ENCODE results near the gene RAB3GAP1. TPM values are rescaled to one million over a fixed set of nuclear protein-coding genes. Genes with fewer than 3 reads are reported as not detected.

RAB3GAP1 gene
- total RNA-seq, 1 experiment from 2014 or later, result 36.8 TPM

- intact Hi-C loops (cut with micrococcal nuclease; ENCODE audit: unreplicated experiment), result no loop called here
- no peak for DNase-seq
- H2AFZ ChIP-seq, result no peak overlapping the region
- peaks cover 7% of the 10 kb centered on the region; the same call in 1 of the 2 replicates for H3K79me2 ChIP-seq (ENCODE audit: low read depth)
- no peak for TF ChIP-seq CTCF (conservative IDR thresholded peaks at IDR 0.05)
- no peak for TF ChIP-seq EZH2 (IDR thresholded peaks at IDR 0.05; ENCODE audit: low read depth)
- H3K27ac ChIP-seq, result no peak overlapping the region
- no TSS peak for BruUV-seq (replicated peaks)
- H3K4me2 ChIP-seq, result no peak overlapping the region
- CTCF ChIA-PET, result no interaction called here
- H3F3A ChIP-seq (ENCODE audit: insufficient read depth, low read depth), result no peaks in the 10 kb centered on the region
- no peak overlapping the region for H3K4me3 ChIP-seq
- no peaks in the 10 kb centered on the region for H3K9me2 ChIP-seq (ENCODE audit: insufficient read depth)
- H3K9me3 ChIP-seq (ENCODE audit: insufficient read depth, low read depth), result no peaks in the 10 kb centered on the region
- POLR2A ChIA-PET (ENCODE audit: unreplicated experiment), result no interaction called here
- no peaks in the 10 kb centered on the region for H3K27me3 ChIP-seq (ENCODE audit: insufficient read depth, low read depth)
- H4K20me1 ChIP-seq (ENCODE audit: insufficient read depth), result peaks cover 9% of the 10 kb centered on the region
- H3K36me3 ChIP-seq (ENCODE audit: low read depth), result peaks cover 14% of the 10 kb centered on the region
- H3K4me1 ChIP-seq (replicated peaks; ENCODE audit: insufficient read depth), result no peaks in the 10 kb centered on the region
These were observed 41.1 kb downstream of the RAB3GAP1 start for GRCh38 chr2:135093193-135093592.

GRCh38 chr2:135093670-135094330 is 41.7 kb downstream of the RAB3GAP1 start:
- Histone ChIP-seq H3K36me3 (ENCODE audit: low read depth) (peaks cover 14% of the 10 kb centered on the region), H3K4me2 (no peak overlapping the region), H3K79me2 (ENCODE audit: low read depth) (0 out of 2 replicates have a peak, but pooled peaks cover 6% of the 10 kb centered on the region), H3K27me3 (ENCODE audit: insufficient read depth, low read depth) (no peaks in the 10 kb centered on the region), H3K4me1 (replicated peaks; ENCODE audit: insufficient read depth) (no peaks in the 10 kb centered on the region), H2AFZ (no peak overlapping the region), H3F3A (ENCODE audit: insufficient read depth, low read depth) (no peaks in the 10 kb centered on the region), H3K9me3 (ENCODE audit: insufficient read depth, low read depth) (no peaks in the 10 kb centered on the region), H3K27ac (no peak overlapping the region), H3K9me2 (ENCODE audit: insufficient read depth) (no peaks in the 10 kb centered on the region), H3K4me3 (no peak overlapping the region), H4K20me1 (ENCODE audit: insufficient read depth) (peaks cover 9% of the 10 kb centered on the region)
- no peak for DNase-seq
- no peak for TF ChIP-seq CTCF (conservative IDR thresholded peaks at IDR 0.05)
- TF ChIP-seq EZH2 (IDR thresholded peaks at IDR 0.05; ENCODE audit: low read depth), result no peak
- POLR2A ChIA-PET (ENCODE audit: unreplicated experiment), result no interaction called here
- intact Hi-C loops (cut with micrococcal nuclease; ENCODE audit: unreplicated experiment), result no loop called here
- BruUV-seq (replicated peaks), result no TSS peak
- CTCF ChIA-PET, result no interaction called here

- Histone ChIP-seq H3K27me3 (ENCODE audit: insufficient read depth, low read depth) (no peaks in the 10 kb centered on the region), H3K9me2 (ENCODE audit: insufficient read depth) (no peaks in the 10 kb centered on the region), H4K20me1 (ENCODE audit: insufficient read depth) (peaks cover 6% of the 10 kb centered on the region), H3K4me1 (replicated peaks; ENCODE audit: insufficient read depth) (no peaks in the 10 kb centered on the region), H3K4me3 (no peak overlapping the region), H3K27ac (no peak overlapping the region), H3K4me2 (no peak overlapping the region), H3K9me3 (ENCODE audit: insufficient read depth, low read depth) (no peaks in the 10 kb centered on the region), H3F3A (ENCODE audit: insufficient read depth, low read depth) (no peaks in the 10 kb centered on the region), H3K36me3 (ENCODE audit: low read depth) (peaks cover 14% of the 10 kb centered on the region), H2AFZ (no peak overlapping the region), H3K79me2 (ENCODE audit: low read depth) (0 out of 2 replicates have a peak, but pooled peaks cover 5% of the 10 kb centered on the region)
- BruUV-seq (replicated peaks), result no TSS peak
- ChIA-PET POLR2A (ENCODE audit: unreplicated experiment) (no interaction called here), CTCF (no interaction called here)
- TF ChIP-seq EZH2 (IDR thresholded peaks at IDR 0.05; ENCODE audit: low read depth), result no peak
- TF ChIP-seq CTCF (conservative IDR thresholded peaks at IDR 0.05), result no peak
- intact Hi-C loops (cut with micrococcal nuclease; ENCODE audit: unreplicated experiment), result no loop called here
- DNase-seq, result no peak
These were observed 42.4 kb downstream of the RAB3GAP1 start for GRCh38 chr2:135094508-135094907.
